ENCODE data around the gene LIMS4.
"Not testable (repeated sequence)": the region's sequence is repeated elsewhere in the genome, so short reads cannot be mapped to it uniquely, and the experiment has no call there.

DNA sequence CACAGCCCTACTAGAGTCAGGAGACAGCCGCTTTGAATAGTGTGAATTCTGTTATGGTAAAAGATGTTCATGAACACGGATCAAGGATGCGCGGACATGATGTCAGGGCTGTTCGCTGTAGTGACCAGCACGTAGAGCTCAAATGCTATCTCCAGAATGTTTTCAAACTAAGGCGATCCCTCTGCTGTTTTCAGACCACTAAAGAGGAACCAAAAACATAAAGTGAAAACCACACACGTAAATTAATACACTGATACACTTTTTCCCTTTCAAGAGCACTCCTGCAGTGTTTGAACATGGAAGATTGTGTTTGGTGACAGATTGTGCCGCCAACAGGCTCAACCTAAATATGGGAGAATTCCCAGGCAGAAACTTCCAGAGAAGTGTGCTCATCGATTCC, 73.2 kb downstream of the LIMS4 start:
- TF ChIP-seq CHD1 (IDR thresholded peaks at IDR 0.05; ENCODE audit: low read depth, low read length); POLR2A (IDR thresholded peaks at IDR 0.05; ENCODE audit: control extremely low read depth in 1 of 2, low read depth in 2 of 2, low read length in 2 of 2); EZH2 (IDR thresholded peaks at IDR 0.05; ENCODE audit: low read depth, low read length, severe bottlenecking); SIN3A (conservative IDR thresholded peaks at IDR 0.05 in 1 of 2, IDR thresholded peaks at IDR 0.05 in 1 of 2; ENCODE audit: low read depth in 1 of 2, low read length in 2 of 2); ASH2L (IDR thresholded peaks at IDR 0.05; ENCODE audit: low read length); POLR2AphosphoS5 (IDR thresholded peaks at IDR 0.05; ENCODE audit: low read depth, low read length); RBBP5 (IDR thresholded peaks at IDR 0.05; ENCODE audit: borderline replicate concordance, low read depth, low read length); TBP (IDR thresholded peaks at IDR 0.05; ENCODE audit: low read depth, low read length); EP300 (IDR thresholded peaks at IDR 0.05; ENCODE audit: borderline replicate concordance in 1 of 2, low read depth in 2 of 2, low read length in 2 of 2): not testable (repeated sequence)
- TF ChIP-seq, protein P1, sequence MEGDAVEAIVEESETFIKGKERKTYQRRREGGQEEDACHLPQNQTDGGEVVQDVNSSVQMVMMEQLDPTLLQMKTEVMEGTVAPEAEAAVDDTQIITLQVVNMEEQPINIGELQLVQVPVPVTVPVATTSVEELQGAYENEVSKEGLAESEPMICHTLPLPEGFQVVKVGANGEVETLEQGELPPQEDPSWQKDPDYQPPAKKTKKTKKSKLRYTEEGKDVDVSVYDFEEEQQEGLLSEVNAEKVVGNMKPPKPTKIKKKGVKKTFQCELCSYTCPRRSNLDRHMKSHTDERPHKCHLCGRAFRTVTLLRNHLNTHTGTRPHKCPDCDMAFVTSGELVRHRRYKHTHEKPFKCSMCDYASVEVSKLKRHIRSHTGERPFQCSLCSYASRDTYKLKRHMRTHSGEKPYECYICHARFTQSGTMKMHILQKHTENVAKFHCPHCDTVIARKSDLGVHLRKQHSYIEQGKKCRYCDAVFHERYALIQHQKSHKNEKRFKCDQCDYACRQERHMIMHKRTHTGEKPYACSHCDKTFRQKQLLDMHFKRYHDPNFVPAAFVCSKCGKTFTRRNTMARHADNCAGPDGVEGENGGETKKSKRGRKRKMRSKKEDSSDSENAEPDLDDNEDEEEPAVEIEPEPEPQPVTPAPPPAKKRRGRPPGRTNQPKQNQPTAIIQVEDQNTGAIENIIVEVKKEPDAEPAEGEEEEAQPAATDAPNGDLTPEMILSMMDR (IDR thresholded peaks at IDR 0.05; ENCODE audit: control extremely low read depth in 1 of 3, insufficient read depth in 1 of 3, low read depth in 1 of 3, low read length in 3 of 3): not testable (repeated sequence)
- TF ChIP-seq, protein P2, sequence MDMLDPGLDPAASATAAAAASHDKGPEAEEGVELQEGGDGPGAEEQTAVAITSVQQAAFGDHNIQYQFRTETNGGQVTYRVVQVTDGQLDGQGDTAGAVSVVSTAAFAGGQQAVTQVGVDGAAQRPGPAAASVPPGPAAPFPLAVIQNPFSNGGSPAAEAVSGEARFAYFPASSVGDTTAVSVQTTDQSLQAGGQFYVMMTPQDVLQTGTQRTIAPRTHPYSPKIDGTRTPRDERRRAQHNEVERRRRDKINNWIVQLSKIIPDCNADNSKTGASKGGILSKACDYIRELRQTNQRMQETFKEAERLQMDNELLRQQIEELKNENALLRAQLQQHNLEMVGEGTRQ (IDR thresholded peaks at IDR 0.05; ENCODE audit: low read length): not testable (repeated sequence)
- TF ChIP-seq, protein P3, sequence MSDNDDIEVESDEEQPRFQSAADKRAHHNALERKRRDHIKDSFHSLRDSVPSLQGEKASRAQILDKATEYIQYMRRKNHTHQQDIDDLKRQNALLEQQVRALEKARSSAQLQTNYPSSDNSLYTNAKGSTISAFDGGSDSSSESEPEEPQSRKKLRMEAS (IDR thresholded peaks at IDR 0.05): not testable (repeated sequence)

Data from H1 (cell line).